IPS-18a (cell line): ENCODE results near the gene DIAPH1.

Experiments
- H3K27ac ChIP-seq: one replicate; pipeline ENCODE4 v1.5.1; 2013; ENCODE audit warnings: low read length
- H3K27me3 ChIP-seq: one replicate; pipeline ENCODE4 v1.6.1; 2013; ENCODE audit warnings: mild to moderate bottlenecking, low read length; ENCODE audit not compliant: control insufficient read depth, insufficient read depth
- H3K36me3 ChIP-seq: one replicate; pipeline ENCODE4 v1.6.1; 2013; ENCODE audit warnings: low read depth, low read length; ENCODE audit not compliant: control insufficient read depth
- H3K4me1 ChIP-seq: one replicate; pipeline ENCODE4 v1.6.1; 2013; ENCODE audit warnings: low read depth, low read length; ENCODE audit not compliant: control insufficient read depth
- H3K4me3 ChIP-seq: one replicate; pipeline ENCODE4 v1.5.1; 2013; ENCODE audit warnings: low read length
- H3K9ac ChIP-seq: one replicate; pipeline ENCODE4 v1.6.1; 2013; ENCODE audit warnings: mild to moderate bottlenecking, low read length, moderate library complexity
- H3K9me3 ChIP-seq: one replicate; pipeline ENCODE4 v1.6.1; 2013; ENCODE audit warnings: low read depth, low read length; ENCODE audit not compliant: control insufficient read depth

DIAPH1 gene

GRCh38 chr5:141637767-141638419 is 19.1 kb upstream of the DIAPH1 start:
- Histone ChIP-seq H3K9ac (peak overlapping the region; percentile 82), H3K4me1 (peaks cover 3% of the 10 kb centered on the region), H3K27ac (no peak overlapping the region), H3K36me3 (peaks cover 6% of the 10 kb centered on the region), H3K4me3 (peak overlapping the region; percentile 87), H3K27me3 (no peaks in the 10 kb centered on the region), H3K9me3 (no peaks in the 10 kb centered on the region)

GRCh38 chr5:141637123-141637766 is 18.4 kb upstream of the DIAPH1 start:
- Histone ChIP-seq H3K36me3 (peaks cover 6% of the 10 kb centered on the region), H3K9ac (peak overlapping the region; percentile 82), H3K4me3 (peak overlapping the region; percentile 87), H3K27ac (no peak overlapping the region), H3K4me1 (peaks cover 3% of the 10 kb centered on the region), H3K9me3 (no peaks in the 10 kb centered on the region), H3K27me3 (no peaks in the 10 kb centered on the region)

GRCh38 chr5:141636413-141637122 is 17.8 kb upstream of the DIAPH1 start, which contains the start of the genes HDAC3 and RELL2:
TSS of gene HDAC3 (minus strand) at chr5:141636849. CDS start at chr5:141636790, 59 bp downstream.
TSS of gene RELL2 (plus strand) at chr5:141636997. CDS start at chr5:141638226, 1,229 bp downstream.
- peaks cover 3% of the 10 kb centered on the region for H3K36me3 ChIP-seq
- peak within 1 kb of the TSS; percentile 87 for H3K4me3 ChIP-seq
- H3K4me1 ChIP-seq = peaks cover 3% of the 10 kb centered on the region
- H3K27me3 ChIP-seq = no peaks in the 10 kb centered on the region
- H3K9ac ChIP-seq = peak within 1 kb of the TSS; percentile 82
- no peak within 1 kb of the TSS for H3K27ac ChIP-seq
- H3K9me3 ChIP-seq = no peaks in the 10 kb centered on the region

- Histone ChIP-seq H3K4me1 (peaks cover 3% of the 10 kb centered on the region), H3K27me3 (no peaks in the 10 kb centered on the region), H3K36me3 (no peaks in the 10 kb centered on the region), H3K27ac (no peak overlapping the region), H3K4me3 (peak overlapping the region; percentile 87), H3K9ac (peak overlapping the region; percentile 82), H3K9me3 (no peaks in the 10 kb centered on the region)
These were observed 17.3 kb upstream of the DIAPH1 start for GRCh38 chr5:141636106-141636412.

GRCh38 chr5:141635646-141636045 is 16.8 kb upstream of the DIAPH1 start:
- Histone ChIP-seq H3K27ac (no peak overlapping the region), H3K9me3 (no peaks in the 10 kb centered on the region), H3K36me3 (no peaks in the 10 kb centered on the region), H3K27me3 (no peaks in the 10 kb centered on the region), H3K4me3 (peak overlapping the region; percentile 87), H3K4me1 (peaks cover 3% of the 10 kb centered on the region), H3K9ac (peak overlapping the region; percentile 82)

- Histone ChIP-seq H3K9ac (no peak overlapping the region), H3K36me3 (peaks cover 2% of the 10 kb centered on the region), H3K9me3 (no peaks in the 10 kb centered on the region), H3K27ac (no peak overlapping the region), H3K4me3 (no peak overlapping the region), H3K4me1 (peaks cover 3% of the 10 kb centered on the region), H3K27me3 (no peaks in the 10 kb centered on the region)
These were observed 15.9 kb upstream of the DIAPH1 start for GRCh38 chr5:141634720-141635119.

GRCh38 chr5:141633871-141634561 is 15.2 kb upstream of the DIAPH1 start:
- Histone ChIP-seq H3K36me3 (peaks cover 9% of the 10 kb centered on the region), H3K9ac (no peak overlapping the region), H3K27ac (no peak overlapping the region), H3K27me3 (no peaks in the 10 kb centered on the region), H3K9me3 (no peaks in the 10 kb centered on the region), H3K4me3 (no peak overlapping the region), H3K4me1 (peaks cover 3% of the 10 kb centered on the region)

- no peak overlapping the region for H3K27ac ChIP-seq
- no peak overlapping the region for H3K9ac ChIP-seq
- H3K36me3 ChIP-seq = peaks cover 21% of the 10 kb centered on the region
- no peaks in the 10 kb centered on the region for H3K9me3 ChIP-seq
- H3K4me1 ChIP-seq = peaks cover 3% of the 10 kb centered on the region
- H3K4me3 ChIP-seq = no peak overlapping the region
- no peaks in the 10 kb centered on the region for H3K27me3 ChIP-seq
These were observed 13.8 kb upstream of the DIAPH1 start for GRCh38 chr5:141632650-141633049.

GRCh38 chr5:141630570-141631140 is 11.9 kb upstream of the DIAPH1 start:
- H3K9ac ChIP-seq = no peak overlapping the region
- H3K36me3 ChIP-seq = peaks cover 31% of the 10 kb centered on the region
- no peaks in the 10 kb centered on the region for H3K27me3 ChIP-seq
- no peak overlapping the region for H3K4me3 ChIP-seq
- no peaks in the 10 kb centered on the region for H3K4me1 ChIP-seq
- no peaks in the 10 kb centered on the region for H3K9me3 ChIP-seq
- H3K27ac ChIP-seq = no peak overlapping the region

GRCh38 chr5:141628175-141628788 is 9.5 kb upstream of the DIAPH1 start:
- H3K36me3 ChIP-seq = peaks cover 45% of the 10 kb centered on the region
- H3K27me3 ChIP-seq = no peaks in the 10 kb centered on the region
- no peak overlapping the region for H3K27ac ChIP-seq
- H3K4me3 ChIP-seq = no peak overlapping the region
- H3K9ac ChIP-seq = no peak overlapping the region
- peaks cover 3% of the 10 kb centered on the region for H3K4me1 ChIP-seq
- H3K9me3 ChIP-seq = no peaks in the 10 kb centered on the region

GRCh38 chr5:141623611-141624010 is 4.8 kb upstream of the DIAPH1 start:
- Histone ChIP-seq H3K4me3 (no peak overlapping the region), H3K9ac (no peak overlapping the region), H3K27ac (no peak overlapping the region), H3K36me3 (peaks cover 51% of the 10 kb centered on the region), H3K4me1 (peaks cover 4% of the 10 kb centered on the region), H3K9me3 (no peaks in the 10 kb centered on the region), H3K27me3 (no peaks in the 10 kb centered on the region)
